ENCODE measurements around the gene SLCO3A1.

The SLCO3A1 gene

GRCh38 chr15:91867581-91868026 is 14.1 kb downstream of the SLCO3A1 start:
- Histone ChIP-seq H3F3A (ENCODE audit: low read depth) (no peaks in the 10 kb centered on the region), H3K27me3 (ENCODE audit: insufficient read depth, low read length, poor library complexity, severe bottlenecking) (no peaks in the 10 kb centered on the region), H3K4me1 (ENCODE audit: insufficient read depth, low read length, poor library complexity, severe bottlenecking) (peaks cover 32% of the 10 kb centered on the region), H3K9me2 (replicated peaks; ENCODE audit: low read depth, low read length) (no peaks in the 10 kb centered on the region), H3K4me2 (ENCODE audit: low read depth, low read length, poor library complexity, severe bottlenecking) (no peak overlapping the region), H3K79me2 (ENCODE audit: insufficient read depth, low read length) (no peaks in the 10 kb centered on the region; the same call in 1 of the 2 replicates), H3K4me3 (ENCODE audit: low read length, poor library complexity, severe bottlenecking) (no peak overlapping the region), H3K36me3 (ENCODE audit: insufficient read depth, low read length) (no peaks in the 10 kb centered on the region), H4K20me1 (ENCODE audit: insufficient read depth, low read length, poor library complexity, severe bottlenecking) (no peaks in the 10 kb centered on the region), H3K9me3 (ENCODE audit: insufficient read depth, low read depth, low read length) (no peaks in the 10 kb centered on the region), H3K9ac (ENCODE audit: low read depth, low read length, poor library complexity, severe bottlenecking) (no peak overlapping the region), H2AFZ (ENCODE audit: low read length) (no peak overlapping the region)
- no peak for TF ChIP-seq EZH2phosphoT487 (IDR thresholded peaks at IDR 0.05; ENCODE audit: borderline replicate concordance)
- no peak for TF ChIP-seq CTCF (conservative IDR thresholded peaks at IDR 0.05; ENCODE audit: low read length)

GRCh38 chr15:91870876-91871537 is 17.5 kb downstream of the SLCO3A1 start:
- no peaks in the 10 kb centered on the region for H3F3A ChIP-seq (ENCODE audit: low read depth)
- H3K9me2 ChIP-seq (replicated peaks; ENCODE audit: low read depth, low read length) = no peaks in the 10 kb centered on the region
- peak overlapping the region; percentile 20 for H3K4me2 ChIP-seq (ENCODE audit: low read depth, low read length, poor library complexity, severe bottlenecking)
- no peaks in the 10 kb centered on the region for H3K9me3 ChIP-seq (ENCODE audit: insufficient read depth, low read depth, low read length)
- no peaks in the 10 kb centered on the region for H3K79me2 ChIP-seq (ENCODE audit: insufficient read depth, low read length)
- H2AFZ ChIP-seq (ENCODE audit: low read length) = no peak overlapping the region
- no peaks in the 10 kb centered on the region for H4K20me1 ChIP-seq (ENCODE audit: insufficient read depth, low read length, poor library complexity, severe bottlenecking)
- H3K4me3 ChIP-seq (ENCODE audit: low read length, poor library complexity, severe bottlenecking) = peak overlapping the region; percentile 15
- H3K4me1 ChIP-seq (ENCODE audit: insufficient read depth, low read length, poor library complexity, severe bottlenecking) = peaks cover 34% of the 10 kb centered on the region
- TF ChIP-seq EZH2phosphoT487 (IDR thresholded peaks at IDR 0.05; ENCODE audit: borderline replicate concordance) (no peak), CTCF (conservative IDR thresholded peaks at IDR 0.05; ENCODE audit: low read length) (no peak)
- no peaks in the 10 kb centered on the region for H3K36me3 ChIP-seq (ENCODE audit: insufficient read depth, low read length)
- H3K9ac ChIP-seq (ENCODE audit: low read depth, low read length, poor library complexity, severe bottlenecking) = no peak overlapping the region
- no peaks in the 10 kb centered on the region for H3K27me3 ChIP-seq (ENCODE audit: insufficient read depth, low read length, poor library complexity, severe bottlenecking)

GRCh38 chr15:91871837-91872236 is 18.3 kb downstream of the SLCO3A1 start:
- Histone ChIP-seq H3K4me2 (ENCODE audit: low read depth, low read length, poor library complexity, severe bottlenecking) (peak overlapping the region; percentile 20), H3F3A (ENCODE audit: low read depth) (no peaks in the 10 kb centered on the region), H3K9ac (ENCODE audit: low read depth, low read length, poor library complexity, severe bottlenecking) (no peak overlapping the region), H3K4me3 (ENCODE audit: low read length, poor library complexity, severe bottlenecking) (no peak overlapping the region), H2AFZ (ENCODE audit: low read length) (no peak overlapping the region), H3K4me1 (ENCODE audit: insufficient read depth, low read length, poor library complexity, severe bottlenecking) (peaks cover 34% of the 10 kb centered on the region), H3K9me3 (ENCODE audit: insufficient read depth, low read depth, low read length) (no peaks in the 10 kb centered on the region), H3K36me3 (ENCODE audit: insufficient read depth, low read length) (no peaks in the 10 kb centered on the region), H4K20me1 (ENCODE audit: insufficient read depth, low read length, poor library complexity, severe bottlenecking) (no peaks in the 10 kb centered on the region), H3K27me3 (ENCODE audit: insufficient read depth, low read length, poor library complexity, severe bottlenecking) (no peaks in the 10 kb centered on the region), H3K9me2 (replicated peaks; ENCODE audit: low read depth, low read length) (no peaks in the 10 kb centered on the region), H3K79me2 (ENCODE audit: insufficient read depth, low read length) (no peaks in the 10 kb centered on the region)
- no peak for TF ChIP-seq CTCF (conservative IDR thresholded peaks at IDR 0.05; ENCODE audit: low read length)
- TF ChIP-seq EZH2phosphoT487 (IDR thresholded peaks at IDR 0.05; ENCODE audit: borderline replicate concordance) = no peak

Measured in Loucy (cell line).